DOHH2 (cell line): ENCODE data around the gene ABCC8.
"Not testable (repeated sequence)": the region's sequence is repeated elsewhere in the genome, so short reads cannot be mapped to it uniquely, and the experiment has no call there.

Experiments
- H3F3A ChIP-seq: fragments of 200-600 bp; sonication (generic), shearing (Covaris generic); 2 replicates; pipeline ENCODE4 v1.6.0; 2016; ENCODE audit warnings: antibody characterized with exemption, mild to moderate bottlenecking; ENCODE audit not compliant: control insufficient read depth, insufficient read depth
- H3K27ac ChIP-seq: fragments of 200-600 bp; sonication (generic); 2 replicates; pipeline ENCODE4 v1.5.1; 2014; ENCODE audit warnings: low read depth, mild to moderate bottlenecking, low read length, moderate library complexity
- H3K27me3 ChIP-seq: fragments of 200-600 bp; sonication (generic); 2 replicates; pipeline ENCODE4 v1.6.1; 2014; ENCODE audit warnings: mild to moderate bottlenecking, low read length, mixed read lengths; ENCODE audit not compliant: control insufficient read depth
- H3K36me3 ChIP-seq: fragments of 200-600 bp; sonication (generic); 2 replicates; pipeline ENCODE4 v1.6.1; 2014; ENCODE audit warnings: mild to moderate bottlenecking, low read length, moderate library complexity, mixed read lengths; ENCODE audit not compliant: control insufficient read depth
- H3K4me1 ChIP-seq: fragments of 200-600 bp; sonication (generic); 2 replicates; pipeline ENCODE4 v1.6.1; 2014; ENCODE audit warnings: mild to moderate bottlenecking, low read length, mixed read lengths; ENCODE audit not compliant: control insufficient read depth
- H3K4me2 ChIP-seq: fragments of 200-600 bp; sonication (generic); 2 replicates; pipeline ENCODE4 v1.6.0; 2014; ENCODE audit warnings: mild to moderate bottlenecking, low read length, moderate library complexity
- H3K4me3 ChIP-seq: fragments of 200-600 bp; sonication (generic); 2 replicates; pipeline ENCODE4 v1.5.1; 2014; ENCODE audit warnings: mild to moderate bottlenecking, low read length, mixed read lengths
- H3K79me2 ChIP-seq: fragments of 200-600 bp; sonication (generic); 2 replicates; pipeline ENCODE4 v1.6.1; 2014; ENCODE audit warnings: mild to moderate bottlenecking, low read length, mixed read lengths; ENCODE audit not compliant: control insufficient read depth
- H3K9me2 ChIP-seq: fragments of 200-600 bp; sonication (generic); replicated peaks from 2 replicates; pipeline ENCODE4 v1.6.1; 2014; ENCODE audit warnings: mild to moderate bottlenecking, low read length, mixed read lengths; ENCODE audit not compliant: control insufficient read depth
- H3K9me3 ChIP-seq: fragments of 200-600 bp; sonication (generic); 2 replicates; pipeline ENCODE4 v1.6.1; 2014; ENCODE audit warnings: antibody characterized with exemption, low read length, mixed read lengths; ENCODE audit not compliant: control insufficient read depth, insufficient read depth
- H4K20me1 ChIP-seq: fragments of 200-600 bp; sonication (generic); 2 replicates; pipeline ENCODE4 v1.6.0; 2014; ENCODE audit warnings: low read depth, mild to moderate bottlenecking, antibody characterized with exemption, low read length, moderate library complexity; ENCODE audit not compliant: control insufficient read depth, insufficient read depth
- CTCF ChIP-seq: fragments of 200-600 bp; sonication (generic); IDR thresholded peaks from one replicate; pipeline ENCODE4 v1.5.1; 2014; ENCODE audit warnings: antibody characterized with exemption, mild to moderate bottlenecking, low read depth, low read length; ENCODE audit not compliant: poor library complexity, severe bottlenecking
- EZH2phosphoT487 ChIP-seq: fragments of 200-600 bp; sonication (generic); IDR thresholded peaks from 2 replicates; pipeline ENCODE4 v1.6.1; 2017; ENCODE audit warnings: borderline replicate concordance, mild to moderate bottlenecking, antibody characterized with exemption, low read length, moderate library complexity, mixed read lengths

The ABCC8 gene

GRCh38 chr11:17428261-17428660, 48.4 kb downstream of the ABCC8 start:
- Histone ChIP-seq H3K4me1 (no peaks in the 10 kb centered on the region), H3K4me2 (no peak overlapping the region)

GRCh38 chr11:17426233-17426632, 50.4 kb downstream of the ABCC8 start:
- not testable (repeated sequence) for H3K9me2 ChIP-seq, H3K36me3 ChIP-seq, H3K27ac ChIP-seq, H3K4me2 ChIP-seq, H3K4me1 ChIP-seq, H3K79me2 ChIP-seq, H3F3A ChIP-seq, H3K9me3 ChIP-seq, H3K4me3 ChIP-seq, H4K20me1 ChIP-seq, H3K27me3 ChIP-seq

More at GRCh38 chr11:17428261-17428660, 48.4 kb downstream of the ABCC8 start:
- H3F3A ChIP-seq, result no peaks in the 10 kb centered on the region
- no peaks in the 10 kb centered on the region for H3K36me3 ChIP-seq
- no peaks in the 10 kb centered on the region for H3K9me3 ChIP-seq
- no peaks in the 10 kb centered on the region for H3K9me2 ChIP-seq
- no peaks in the 10 kb centered on the region for H4K20me1 ChIP-seq
- no peaks in the 10 kb centered on the region for H3K27me3 ChIP-seq
- H3K79me2 ChIP-seq, result no peaks in the 10 kb centered on the region
- no peak overlapping the region for H3K27ac ChIP-seq
- H3K4me3 ChIP-seq, result no peak overlapping the region
- TF ChIP-seq EZH2phosphoT487 (no peak), CTCF (no peak)

GRCh38 chr11:17423533-17424310, 52.9 kb downstream of the ABCC8 start:
- H3K27ac ChIP-seq, result no peak overlapping the region
- no peaks in the 10 kb centered on the region for H3F3A ChIP-seq
- no peaks in the 10 kb centered on the region for H3K9me3 ChIP-seq
- no peaks in the 10 kb centered on the region for H3K9me2 ChIP-seq
- H3K4me1 ChIP-seq, result no peaks in the 10 kb centered on the region
- no peak for TF ChIP-seq CTCF
- TF ChIP-seq EZH2phosphoT487, result no peak
- peaks cover 27% of the 10 kb centered on the region for H3K27me3 ChIP-seq
- no peaks in the 10 kb centered on the region for H3K36me3 ChIP-seq
- no peak overlapping the region for H3K4me2 ChIP-seq
- no peaks in the 10 kb centered on the region for H4K20me1 ChIP-seq
- H3K79me2 ChIP-seq, result no peaks in the 10 kb centered on the region
- H3K4me3 ChIP-seq, result no peak overlapping the region

GRCh38 chr11:17421781-17422180, 54.9 kb downstream of the ABCC8 start:
- H3K36me3 ChIP-seq, result no peaks in the 10 kb centered on the region
- H4K20me1 ChIP-seq, result no peaks in the 10 kb centered on the region
- H3F3A ChIP-seq, result no peaks in the 10 kb centered on the region
- peaks cover 45% of the 10 kb centered on the region for H3K27me3 ChIP-seq
- H3K9me2 ChIP-seq, result no peaks in the 10 kb centered on the region
- no peaks in the 10 kb centered on the region for H3K9me3 ChIP-seq
- H3K79me2 ChIP-seq, result no peaks in the 10 kb centered on the region
- H3K4me2 ChIP-seq, result no peak overlapping the region
- H3K4me3 ChIP-seq, result no peak overlapping the region
- TF ChIP-seq EZH2phosphoT487 (no peak), CTCF (no peak)
- H3K4me1 ChIP-seq, result no peaks in the 10 kb centered on the region
- no peak overlapping the region for H3K27ac ChIP-seq
